SK-N-SH (cell line): Measurements from ENCODE around the gene PTGER1. TPM values are rescaled to one million over a fixed set of nuclear protein-coding genes. Genes with fewer than 3 reads are reported as not detected.

Source experiments
- CTCF ChIA-PET: fragments of 300-600, 350-600 bp; formaldehyde crosslinking; extraction: SDS; loops from one replicate; lab custom pipeline; 2021; lab: Yijun Ruan, JAX
- POLR2A ChIA-PET: fragments of 350-600 bp; sonication (Branson Sonifier 250); formaldehyde crosslinking; extraction: SDS; loops from one replicate; lab custom pipeline; 2020; ENCODE audit warnings: antibody characterized with exemption, inconsistent platforms; lab: Yijun Ruan, JAX
- DNase-seq: peaks from one replicate; pipeline ENCODE4 v3.0.0; 2012
- H2AFZ ChIP-seq: fragments of 200-600 bp; sonication (generic); 2 replicates; pipeline ENCODE4 v1.8.1; 2016; ENCODE audit warnings: antibody characterized with exemption, mild to moderate bottlenecking, low read depth
- H3F3A ChIP-seq: fragments of 200-600 bp; sonication (generic); replicated peaks from 2 replicates; pipeline ENCODE3; 2016; ENCODE audit warnings: antibody characterized with exemption, mild to moderate bottlenecking; ENCODE audit not compliant: insufficient read depth
- H3K27ac ChIP-seq, 2 experiments: fragments of 200-500 bp in 1 of 2; fragments of 200-600 bp in 1 of 2; sonication (Bioruptor generic) in 1 of 2; sonication (generic), shearing (Covaris generic) in 1 of 2; 2 replicates each; pipeline versions ENCODE4 v1.5.1 to v1.6.1; 2014 to 2016; ENCODE audit warnings: low read depth in 2 of 2, inconsistent platforms in 1 of 2, low read length in 1 of 2, mild to moderate bottlenecking in 1 of 2, mixed read lengths in 1 of 2
- H3K27me3 ChIP-seq: fragments of 200-600 bp; sonication (generic), shearing (Covaris generic); 2 replicates; pipeline ENCODE4 v1.6.1; 2016; ENCODE audit warnings: mixed run types; ENCODE audit not compliant: insufficient read depth
- H3K36me3 ChIP-seq, 2 experiments: fragments of 200-500 bp in 1 of 2; fragments of 200-600 bp in 1 of 2; sonication (Bioruptor generic) in 1 of 2; sonication (generic) in 1 of 2; replicated peaks in 1 of 2; 2 replicates each; pipeline versions ENCODE3 to v1.5.1; 2014 to 2016; ENCODE audit warnings: low read length in 1 of 2, mild to moderate bottlenecking in 1 of 2; ENCODE audit not compliant: insufficient read depth in 2 of 2, control insufficient read depth in 1 of 2
- H3K4me1 ChIP-seq, 2 experiments: fragments of 200-500 bp in 1 of 2; fragments of 200-600 bp in 1 of 2; sonication (Bioruptor generic) in 1 of 2; sonication (generic), shearing (Covaris generic) in 1 of 2; 2 replicates each; pipeline versions ENCODE4 v1.5.1 to v1.6.1; 2014 to 2016; ENCODE audit warnings: low read depth in 1 of 2, low read length in 1 of 2, mixed run types in 1 of 2; ENCODE audit not compliant: insufficient read depth in 2 of 2, control insufficient read depth in 1 of 2
- H3K4me2 ChIP-seq: fragments of 200-600 bp; sonication (generic), shearing (Covaris generic); 2 replicates; pipeline ENCODE4 v1.6.1; 2017; ENCODE audit warnings: mixed run types
- H3K4me3 ChIP-seq, 2 experiments: fragments of 200-500 bp in 1 of 2; fragments of 200-600 bp in 1 of 2; sonication (Bioruptor generic) in 1 of 2; sonication (generic), shearing (Covaris generic) in 1 of 2; 2 replicates each; pipeline versions ENCODE4 v1.5.1 to v1.8.1; 2014 to 2016; ENCODE audit warnings: low read depth in 2 of 2, inconsistent platforms in 1 of 2, low read length in 1 of 2, mild to moderate bottlenecking in 1 of 2, mixed read lengths in 1 of 2, moderate library complexity in 1 of 2
- H3K79me2 ChIP-seq: fragments of 200-600 bp; sonication (generic); 2 replicates; pipeline ENCODE4 v1.8.1; 2017; ENCODE audit warnings: mild to moderate bottlenecking; ENCODE audit not compliant: insufficient read depth
- H3K9ac ChIP-seq: fragments of 200-600 bp; sonication (generic); 2 replicates; pipeline ENCODE4 v1.6.1; 2017; ENCODE audit warnings: mixed run types
- H3K9me2 ChIP-seq: fragments of 200-600 bp; sonication (generic); 2 replicates; pipeline ENCODE4 v1.6.1; 2017; ENCODE audit warnings: mixed run types
- H3K9me3 ChIP-seq: fragments of 200-600 bp; sonication (generic); 2 replicates; pipeline ENCODE4 v1.6.1; 2017; ENCODE audit warnings: mixed run types, mild to moderate bottlenecking, moderate library complexity
- H4K20me1 ChIP-seq: fragments of 200-600 bp; sonication (generic); 2 replicates; pipeline ENCODE4 v1.6.1; 2017; ENCODE audit warnings: mild to moderate bottlenecking, mixed run types; ENCODE audit not compliant: insufficient read depth
- CHD2 ChIP-seq: fragments of 150-350 bp; IDR thresholded peaks from 2 replicates; pipeline ENCODE4 v1.6.1; 2018; ENCODE audit warnings: low read length; ENCODE audit not compliant: partially characterized antibody
- EP300 ChIP-seq, 2 experiments: IDR thresholded peaks; 2 replicates each; pipeline versions ENCODE4 v1.4.0 to v1.6.1; 2012; ENCODE audit warnings: borderline replicate concordance in 1 of 2, low read depth in 1 of 2, low read length in 1 of 2
- GABPA ChIP-seq: IDR thresholded peaks from 2 replicates; pipeline ENCODE4 v1.4.0; 2012; ENCODE audit warnings: low read depth, mild to moderate bottlenecking
- MAX ChIP-seq: IDR thresholded peaks from 2 replicates; pipeline ENCODE4 v1.4.0; 2012; ENCODE audit warnings: low read depth
- MXI1 ChIP-seq: IDR thresholded peaks from 2 replicates; pipeline ENCODE4 v1.6.1; 2012; ENCODE audit warnings: mild to moderate bottlenecking, low read depth, low read length, improper control_type of control experiment
- RCOR1 ChIP-seq: fragments of 150-350 bp; IDR thresholded peaks from 2 replicates; pipeline ENCODE4 v1.6.1; 2017; ENCODE audit warnings: antibody characterized with exemption, low read length
- REST ChIP-seq: IDR thresholded peaks from 2 replicates; pipeline ENCODE4 v1.6.1; 2012; ENCODE audit warnings: mild to moderate bottlenecking, low read depth, low read length, moderate library complexity
- RFX5 ChIP-seq: IDR thresholded peaks from 2 replicates; pipeline ENCODE4 v1.6.1; 2012; ENCODE audit warnings: mild to moderate bottlenecking, improper control_type of control experiment, low read length
- SIN3A ChIP-seq: IDR thresholded peaks from 2 replicates; pipeline ENCODE4 v1.6.1; 2012; ENCODE audit warnings: low read depth, mild to moderate bottlenecking, low read length, moderate library complexity, borderline replicate concordance
- TCF12 ChIP-seq: IDR thresholded peaks from 2 replicates; pipeline ENCODE4 v1.4.0; 2012
- TEAD4 ChIP-seq: IDR thresholded peaks from 2 replicates; pipeline ENCODE4 v1.4.0; 2012; ENCODE audit warnings: mild to moderate bottlenecking, borderline replicate concordance; ENCODE audit not compliant: insufficient read depth
- USF1 ChIP-seq: IDR thresholded peaks from 2 replicates; pipeline ENCODE4 v1.4.0; 2012; ENCODE audit warnings: low read depth, borderline replicate concordance
- ZBTB33 ChIP-seq: IDR thresholded peaks from 2 replicates; pipeline ENCODE4 v1.4.0; 2012; ENCODE audit warnings: low read depth, borderline replicate concordance
- WGBS: methylation state at CpG from one replicate; pipeline ENCODE4 v1.1.6; 2017; ENCODE audit warnings: low lambda C conversion rate; 5-methylcytosine and 5-hydroxymethylcytosine counted together
- polyA plus RNA-seq, 3 experiments: library from polyadenylated mRNA; depleted of rRNA; stranded (reverse); fragments of >200 nt; gene quantifications; 2 replicates each; pipeline ENCODE4 v1.2.3, GENCODE V29; 2012
- TF ChIP-seq, protein P1 (sequence below): IDR thresholded peaks from 2 replicates; pipeline ENCODE4; 2012

The PTGER1 gene
- polyA plus RNA-seq, 1 of the 3 experiments (the other 2 are of a cell fraction) = 6.0 TPM

GRCh38 chr19:14496029-14496833, 21.1 kb upstream of the PTGER1 start, which contains the start of gene GIPC1:
TSS of gene GIPC1 (minus strand) at chr19:14496127. CDS start at chr19:14482976, 13,151 bp downstream.
- Histone ChIP-seq H2AFZ (peak within 1 kb of the TSS; percentile 86; the same call in 1 of the 2 replicates), H3K9ac (peak within 1 kb of the TSS; percentile 74), H3K4me1 (peaks cover 4 to 25% of the 10 kb centered on the region in 2 experiments; a peak in 2 of 4 replicates), H3K9me3 (no peaks in the 10 kb centered on the region), H3K9me2 (no peaks in the 10 kb centered on the region), H3K36me3 (no peaks in the 10 kb centered on the region), H3K79me2 (peaks cover 46% of the 10 kb centered on the region), H3K27me3 (no peaks in the 10 kb centered on the region), H3K4me2 (peak within 1 kb of the TSS; percentile 94), H3K27ac (peak within 1 kb of the TSS in 1 of 2 experiments; percentile 67; a peak in 2 of 4 replicates), H3F3A (no peaks in the 10 kb centered on the region), H3K4me3 (peak within 1 kb of the TSS; percentile 65 to 93), H4K20me1 (peaks cover 20% of the 10 kb centered on the region)
- TF ChIP-seq RFX5 = peak; percentile 80; the same call in 1 of the 2 replicates
- peak; percentile 50; the same call in 1 of the 2 replicates for TF ChIP-seq SIN3A
- TF ChIP-seq USF1 = peak; percentile 93
- 0 out of 2 replicates have a peak, but pooled peaks have one; percentile 43 for TF ChIP-seq TEAD4
- peak; percentile 93; the same call in 1 of the 2 replicates for TF ChIP-seq MXI1
- TF ChIP-seq ZBTB33 = no peak
- no peak for TF ChIP-seq REST
- TF ChIP-seq, protein P1, sequence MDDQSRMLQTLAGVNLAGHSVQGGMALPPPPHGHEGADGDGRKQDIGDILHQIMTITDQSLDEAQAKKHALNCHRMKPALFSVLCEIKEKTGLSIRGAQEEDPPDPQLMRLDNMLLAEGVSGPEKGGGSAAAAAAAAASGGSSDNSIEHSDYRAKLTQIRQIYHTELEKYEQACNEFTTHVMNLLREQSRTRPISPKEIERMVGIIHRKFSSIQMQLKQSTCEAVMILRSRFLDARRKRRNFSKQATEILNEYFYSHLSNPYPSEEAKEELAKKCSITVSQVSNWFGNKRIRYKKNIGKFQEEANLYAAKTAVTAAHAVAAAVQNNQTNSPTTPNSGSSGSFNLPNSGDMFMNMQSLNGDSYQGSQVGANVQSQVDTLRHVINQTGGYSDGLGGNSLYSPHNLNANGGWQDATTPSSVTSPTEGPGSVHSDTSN = peak; percentile 62; the same call in 1 of the 2 replicates
- no peak for TF ChIP-seq RCOR1
- TF ChIP-seq GABPA = peak; percentile 34; the same call in 1 of the 2 replicates
- peak in 1 of 2 experiments; percentile 44; a peak in 3 of 4 replicates for TF ChIP-seq EP300 (IDR thresholded peaks at IDR 0.05; ENCODE audit: borderline replicate concordance in 1 of 2, low read depth in 1 of 2, low read length in 1 of 2)
- TF ChIP-seq MAX = peak; percentile 97
- TF ChIP-seq TCF12 = peak; percentile 26; the same call in 1 of the 2 replicates
- peak; percentile 66 for TF ChIP-seq CHD2
- DNase-seq = peak; percentile 100
- CTCF ChIA-PET = interaction anchor here (0.9 to 3.9 kb wide), 6 partner anchors 9 to 148 kb away, joined by 3 to 45 read pairs (median 4); no protein-coding TSS in a partner anchor
- POLR2A ChIA-PET = interaction anchor here (1.2 to 2.4 kb wide), 2 partner anchors 22 to 24 kb away, joined by 5 to 15 read pairs; partner anchors contain the start of gene DNAJB1
- 8% methylated on average over 27 of the region's 71 CpGs for WGBS
